Keratinocyte (primary cell): ENCODE measurements around the gene ZNF135.

Experiments
- CTCF ChIP-seq, 3 experiments: IDR thresholded peaks in 1 of 3; conservative IDR thresholded peaks in 1 of 3; optimal IDR thresholded peaks in 1 of 3; 2 replicates in 2 of 3; 3 replicates in 1 of 3; pipeline versions ENCODE3 to v1.5.1; 2011; ENCODE audit warnings: low read length in 3 of 3, mild to moderate bottlenecking in 3 of 3, moderate library complexity in 2 of 3, control low read depth in 1 of 3, inconsistent platforms in 1 of 3; ENCODE audit not compliant: insufficient read depth in 2 of 3; ENCODE audit errors: extremely low read depth in 1 of 3
- EZH2 ChIP-seq: IDR thresholded peaks from one replicate; pipeline ENCODE4 v1.6.1; 2012; ENCODE audit warnings: inconsistent platforms, mild to moderate bottlenecking, low read length, moderate library complexity

GRCh38 chr19:58063712-58064111, 4.6 kb downstream of the ZNF135 start:
- TF ChIP-seq CTCF (optimal IDR thresholded peaks at IDR 0.05 in 1 of 3, IDR thresholded peaks at IDR 0.05 in 1 of 3, conservative IDR thresholded peaks at IDR 0.05 in 1 of 3; ENCODE audit: extremely low read depth in 1 of 3, insufficient read depth in 2 of 3, low read length in 3 of 3) = no peak
- no peak for TF ChIP-seq EZH2
